Gastroesophageal sphincter (tissue), 4 donors: ENCODE results near the gene DIRAS1. TPM values are rescaled to one million over a fixed set of nuclear protein-coding genes. Genes with fewer than 3 reads are reported as not detected.
A peak's percentile ranks its signal among the peaks of the same experiment; 100 is the strongest.

Source experiments
- ATAC-seq: fragments of 150-250 bp; one replicate; pipeline ENCODE4 v1.9.1; 2016; ENCODE audit warnings: mild to moderate bottlenecking, moderate library complexity
- H3K27ac ChIP-seq, 4 donors: fragments of 200-600 bp; sonication (generic) in 3 of 4; 1 replicate in 3 of 4; 2 replicates in 1 of 4; pipeline ENCODE4 v1.5.1; 2016 to 2019
- H3K27me3 ChIP-seq: fragments of 200-600 bp; sonication (generic); one replicate; pipeline ENCODE4 v1.5.1; 2019
- H3K36me3 ChIP-seq, 2 donors: fragments of 200-600 bp; sonication (generic); one replicate each; pipeline ENCODE4 v1.5.1; 2019; ENCODE audit warnings: control low read depth in 1 of 2
- H3K4me1 ChIP-seq, 3 donors: fragments of 200-600 bp; sonication (generic); 1 replicate in 2 of 3; 2 replicates in 1 of 3; pipeline ENCODE4 v1.5.1; 2016 to 2019; ENCODE audit warnings: control low read depth in 2 of 3
- H3K4me3 ChIP-seq, 2 donors: fragments of 200-600 bp; sonication (generic); one replicate each; pipeline ENCODE4 v1.5.1; 2019; ENCODE audit warnings: mild to moderate bottlenecking in 1 of 2, moderate library complexity in 1 of 2
- H3K9me3 ChIP-seq, 3 donors: fragments of 200-600 bp; sonication (generic); one replicate each; pipeline ENCODE4 v1.5.1; 2017 to 2019; ENCODE audit warnings: control low read depth in 2 of 3
- EP300 ChIP-seq: sonication (generic); formaldehyde crosslinking; IDR thresholded peaks from one replicate; pipeline ENCODE4 v1.6.1; 2017; ENCODE audit warnings: antibody characterized with exemption, mild to moderate bottlenecking
- POLR2A ChIP-seq, 2 donors: fragments of 450-650 bp; IDR thresholded peaks; one replicate each; pipeline ENCODE4 v1.6.1; 2017; ENCODE audit warnings: antibody characterized with exemption in 2 of 2, mild to moderate bottlenecking in 2 of 2, moderate library complexity in 1 of 2
- POLR2AphosphoS5 ChIP-seq: sonication (generic); formaldehyde crosslinking; IDR thresholded peaks from one replicate; pipeline ENCODE4 v1.6.1; 2017; ENCODE audit warnings: antibody characterized with exemption
- WGBS, 2 donors: methylation state at CpG; one replicate each; pipeline ENCODE4 v1.1.5; 2018; ENCODE audit warnings: low coverage in 1 of 2; 5-methylcytosine and 5-hydroxymethylcytosine counted together
- total RNA-seq, 4 donors: library from RNA; depleted of rRNA; stranded (reverse); fragments of >200 nt; gene quantifications; one replicate each; pipeline ENCODE4 v1.1.0, GENCODE V29; 2016
- TF ChIP-seq, protein P1 (sequence below), 4 experiments: fragments of 200-600 bp in 2 of 4; fragments of 450-650 bp in 2 of 4; sonication (generic) in 1 of 4; IDR thresholded peaks; one replicate each; pipeline ENCODE4 v1.5.1; 2017 to 2019; ENCODE audit warnings: antibody characterized with exemption in 4 of 4, mild to moderate bottlenecking in 2 of 4, moderate library complexity in 2 of 4

DIRAS1 gene
- total RNA-seq, 4 donors from 2014 or later: 4.7 to 25.8 (median 11.7) TPM

- peaks cover 0 to 4% of the 10 kb centered on the region in 2 donors for H3K36me3 ChIP-seq
- H3K4me3 ChIP-seq: no peak overlapping the region
- no peaks in the 10 kb centered on the region for H3K27me3 ChIP-seq
- no peak overlapping the region for H3K27ac ChIP-seq
- WGBS, 2 donors: 54 to 60% methylated on average over 11 to 12 of the region's 17 CpGs
- H3K9me3 ChIP-seq: peaks cover 0 to 7% (median 0%) of the 10 kb centered on the region in 3 donors
- ATAC-seq: no peak
- TF ChIP-seq POLR2AphosphoS5 (no peak), EP300 (no peak), POLR2A (IDR thresholded peaks at IDR 0.05) (no peak)
- TF ChIP-seq, protein P1, sequence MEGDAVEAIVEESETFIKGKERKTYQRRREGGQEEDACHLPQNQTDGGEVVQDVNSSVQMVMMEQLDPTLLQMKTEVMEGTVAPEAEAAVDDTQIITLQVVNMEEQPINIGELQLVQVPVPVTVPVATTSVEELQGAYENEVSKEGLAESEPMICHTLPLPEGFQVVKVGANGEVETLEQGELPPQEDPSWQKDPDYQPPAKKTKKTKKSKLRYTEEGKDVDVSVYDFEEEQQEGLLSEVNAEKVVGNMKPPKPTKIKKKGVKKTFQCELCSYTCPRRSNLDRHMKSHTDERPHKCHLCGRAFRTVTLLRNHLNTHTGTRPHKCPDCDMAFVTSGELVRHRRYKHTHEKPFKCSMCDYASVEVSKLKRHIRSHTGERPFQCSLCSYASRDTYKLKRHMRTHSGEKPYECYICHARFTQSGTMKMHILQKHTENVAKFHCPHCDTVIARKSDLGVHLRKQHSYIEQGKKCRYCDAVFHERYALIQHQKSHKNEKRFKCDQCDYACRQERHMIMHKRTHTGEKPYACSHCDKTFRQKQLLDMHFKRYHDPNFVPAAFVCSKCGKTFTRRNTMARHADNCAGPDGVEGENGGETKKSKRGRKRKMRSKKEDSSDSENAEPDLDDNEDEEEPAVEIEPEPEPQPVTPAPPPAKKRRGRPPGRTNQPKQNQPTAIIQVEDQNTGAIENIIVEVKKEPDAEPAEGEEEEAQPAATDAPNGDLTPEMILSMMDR (IDR thresholded peaks at IDR 0.05): no peak
- no peaks in the 10 kb centered on the region for H3K4me1 ChIP-seq
Observed at GRCh38 chr19:2711172-2711874, 9.8 kb downstream of the DIRAS1 start.

DNA sequence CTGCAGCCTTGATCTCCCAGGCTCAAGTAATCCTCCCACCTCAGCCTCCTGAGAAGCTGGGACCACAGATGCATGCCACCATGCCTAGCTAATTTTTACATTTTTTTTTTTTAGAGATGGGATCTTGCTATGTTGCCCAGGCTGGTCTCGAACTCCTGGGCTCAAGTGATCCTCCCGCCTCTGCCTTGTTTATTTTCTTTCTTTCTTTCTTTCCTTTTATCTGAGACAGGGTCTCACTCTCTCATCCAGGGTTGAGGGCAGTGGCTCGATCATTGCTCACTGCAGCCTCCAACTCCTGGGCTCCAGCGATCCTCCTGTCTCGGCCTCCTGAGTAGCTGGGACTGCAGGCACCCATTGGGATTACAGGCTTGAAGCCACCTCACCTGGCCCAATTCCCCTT, 14.9 kb downstream of the DIRAS1 start:
- Histone ChIP-seq H3K27me3 (no peaks in the 10 kb centered on the region), H3K4me3 (no peak overlapping the region), H3K27ac (no peak overlapping the region), H3K36me3 (no peaks in the 10 kb centered on the region), H3K9me3 (no peaks in the 10 kb centered on the region), H3K4me1 (peaks cover 0 to 17% (median 7%) of the 10 kb centered on the region in 3 donors)
- WGBS, 2 donors: 94 to 96% methylated on average over 2 to 5 of the region's 5 CpGs
- ATAC-seq: no peak
- no peak for TF ChIP-seq POLR2A (IDR thresholded peaks at IDR 0.05)
- TF ChIP-seq POLR2AphosphoS5: no peak
- no peak for TF ChIP-seq EP300
- TF ChIP-seq, protein P1 (IDR thresholded peaks at IDR 0.05): no peak

GRCh38 chr19:2703691-2704216, 17.4 kb downstream of the DIRAS1 start:
- no peak for TF ChIP-seq EP300
- TF ChIP-seq POLR2AphosphoS5: no peak
- TF ChIP-seq, protein P1 (IDR thresholded peaks at IDR 0.05): no peak
- no peak for TF ChIP-seq POLR2A (IDR thresholded peaks at IDR 0.05)
- H3K4me3 ChIP-seq: no peak overlapping the region
- no peaks in the 10 kb centered on the region for H3K36me3 ChIP-seq
- H3K27ac ChIP-seq: no peak overlapping the region
- WGBS, 2 donors: 73 to 80% methylated on average over 2 to 4 of the region's 6 CpGs
- no peaks in the 10 kb centered on the region for H3K27me3 ChIP-seq
- no peak for ATAC-seq
- no peaks in the 10 kb centered on the region for H3K9me3 ChIP-seq
- peaks cover 0 to 24% (median 7%) of the 10 kb centered on the region in 3 donors for H3K4me1 ChIP-seq

DNA sequence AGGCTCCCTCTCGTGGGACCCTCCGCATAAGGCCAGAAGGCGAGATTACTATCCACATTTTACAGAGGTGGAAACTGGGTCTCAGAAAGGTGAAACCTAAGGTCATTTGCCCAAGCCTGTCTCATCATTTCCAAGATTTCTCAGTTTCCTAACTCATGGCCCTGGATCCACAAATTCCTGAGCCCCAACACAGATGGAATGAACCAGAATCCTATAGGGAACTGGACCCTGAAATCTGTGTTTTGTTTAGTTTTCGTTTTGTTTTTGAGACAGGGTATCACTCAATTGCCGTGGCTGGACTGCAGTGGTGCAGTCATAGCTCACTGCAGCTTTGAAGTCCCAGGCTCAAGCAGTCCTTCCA, 18.1 kb downstream of the DIRAS1 start:
- Histone ChIP-seq H3K9me3 (no peaks in the 10 kb centered on the region), H3K27ac (peak overlapping the region in 3 of 4 donors; percentile 7 to 81 (median 59)), H3K27me3 (no peaks in the 10 kb centered on the region), H3K4me1 (peaks cover 0 to 24% (median 7%) of the 10 kb centered on the region in 3 donors), H3K36me3 (no peaks in the 10 kb centered on the region), H3K4me3 (peak overlapping the region in 1 of 2 donors; percentile 83)
- WGBS, 2 donors: 58% methylated on average over 5 of the region's 5 CpGs; no CpG with 5 or more reads in 1 of the 2 donors
- no peak for ATAC-seq
- TF ChIP-seq EP300 (no peak), POLR2AphosphoS5 (no peak), POLR2A (IDR thresholded peaks at IDR 0.05) (no peak)
- TF ChIP-seq, protein P1 (IDR thresholded peaks at IDR 0.05): no peak
